IMR-90 (cell line): ENCODE measurements around the gene MORF4L2. TPM values are rescaled to one million over a fixed set of nuclear protein-coding genes. Genes with fewer than 3 reads are reported as not detected.
A peak's percentile ranks its signal among the peaks of the same experiment; 100 is the strongest.

Experiments
- ATAC-seq: fragments of 200-7000 bp; cut with Tn5 transposase; 2 replicates; pipeline ENCODE4 v1.9.1; 2020; ENCODE audit warnings: low read depth, mild to moderate bottlenecking, moderate library complexity
- BruUV-seq: library from RNA; stranded (reverse); fragments of 400-500 nt; replicated peaks from 2 replicates; lab custom pipeline; 2021; lab: Mats Ljungman, UMichigan
- CTCF ChIA-PET: fragments of 300-600 bp; formaldehyde crosslinking; extraction: SDS; loops from one replicate; lab custom pipeline; 2021; ENCODE audit warnings: antibody characterized with exemption; lab: Yijun Ruan, JAX
- POLR2A ChIA-PET: fragments of 300-600 bp; sonication (Branson Sonifier 250); formaldehyde crosslinking; loops from one replicate; lab custom pipeline; 2022; ENCODE audit warnings: antibody characterized with exemption; ENCODE audit not compliant: unreplicated experiment; lab: Charles Lee
- DNase-seq: peaks from one replicate; pipeline ENCODE4 v3.0.0; 2013
- H2AFZ ChIP-seq: replicated peaks from 2 replicates; pipeline ENCODE3; 2013; ENCODE audit warnings: low read length, mild to moderate bottlenecking; ENCODE audit not compliant: poor library complexity
- H2AK5ac ChIP-seq: 2 replicates; pipeline ENCODE4 v1.6.1; 2013; ENCODE audit warnings: low read depth, low read length, inconsistent platforms
- H2AK9ac ChIP-seq: replicated peaks from 2 replicates; pipeline ENCODE3; 2013; ENCODE audit warnings: mild to moderate bottlenecking, low read depth, low read length, moderate library complexity; ENCODE audit not compliant: poor library complexity
- H2BK120ac ChIP-seq: 2 replicates; pipeline ENCODE4 v1.6.1; 2013; ENCODE audit warnings: low read depth, low read length, inconsistent platforms
- H2BK15ac ChIP-seq: 3 replicates; pipeline ENCODE4 v1.6.1; 2013; ENCODE audit warnings: low read depth, low read length, inconsistent platforms
- H2BK20ac ChIP-seq: 2 replicates; pipeline ENCODE4 v1.6.1; 2013; ENCODE audit warnings: low read depth, mild to moderate bottlenecking, inconsistent platforms, low read length, moderate library complexity
- H2BK5ac ChIP-seq: 2 replicates; pipeline ENCODE4 v1.6.1; 2013; ENCODE audit warnings: mild to moderate bottlenecking, low read depth, low read length, inconsistent platforms; ENCODE audit not compliant: poor library complexity, severe bottlenecking
- H3K14ac ChIP-seq: replicated peaks from 2 replicates; pipeline ENCODE4 v1.6.1; 2013; ENCODE audit warnings: low read depth, low read length, inconsistent platforms
- H3K18ac ChIP-seq: 2 replicates; pipeline ENCODE4 v1.6.1; 2013; ENCODE audit warnings: low read depth, low read length, control low read depth
- H3K23ac ChIP-seq: 2 replicates; pipeline ENCODE4 v1.6.1; 2013; ENCODE audit warnings: low read depth, low read length, inconsistent platforms
- H3K27ac ChIP-seq: 2 replicates; pipeline ENCODE4 v1.5.1; 2013; ENCODE audit warnings: mild to moderate bottlenecking, control low read depth, low read length; ENCODE audit not compliant: insufficient read depth
- H3K27me3 ChIP-seq: 2 replicates; pipeline ENCODE4 v1.6.1; 2013; ENCODE audit warnings: low read length; ENCODE audit not compliant: control insufficient read depth, insufficient read depth
- H3K36me3 ChIP-seq: 2 replicates; pipeline ENCODE4 v1.6.1; 2013; ENCODE audit warnings: low read length, mixed read lengths; ENCODE audit not compliant: control insufficient read depth, insufficient read depth
- H3K4ac ChIP-seq: 2 replicates; pipeline ENCODE4 v1.6.1; 2013; ENCODE audit warnings: low read depth, low read length, inconsistent platforms
- H3K4me1 ChIP-seq: 2 replicates; pipeline ENCODE4 v1.6.1; 2013; ENCODE audit warnings: low read length, mixed read lengths; ENCODE audit not compliant: control insufficient read depth, insufficient read depth
- H3K4me2 ChIP-seq: 2 replicates; pipeline ENCODE4 v1.6.1; 2013; ENCODE audit warnings: low read depth, mild to moderate bottlenecking, control low read depth, low read length, moderate library complexity
- H3K4me3 ChIP-seq: 2 replicates; pipeline ENCODE4 v1.5.1; 2013; ENCODE audit warnings: low read depth, mild to moderate bottlenecking, control low read depth, low read length, moderate library complexity; ENCODE audit not compliant: insufficient read depth
- H3K56ac ChIP-seq: 2 replicates; pipeline ENCODE4 v1.6.1; 2013; ENCODE audit warnings: low read length, inconsistent platforms; ENCODE audit not compliant: insufficient read depth; ENCODE audit errors: extremely low read depth
- H3K79me1 ChIP-seq, 2 experiments: 2 replicates each; pipeline ENCODE4 v1.6.1; 2013; ENCODE audit warnings: low read length in 2 of 2, inconsistent platforms in 1 of 2, low read depth in 1 of 2
- H3K9ac ChIP-seq: 2 replicates; pipeline ENCODE4 v1.6.1; 2013; ENCODE audit warnings: low read depth, low read length, control low read depth
- H3K9me1 ChIP-seq: 2 replicates; pipeline ENCODE4 v1.6.1; 2013; ENCODE audit warnings: low read length, inconsistent platforms; ENCODE audit not compliant: insufficient read depth
- H3K9me3 ChIP-seq: 2 replicates; pipeline ENCODE4 v1.6.1; 2013; ENCODE audit warnings: low read length; ENCODE audit not compliant: control insufficient read depth, insufficient read depth
- H4K20me1 ChIP-seq: 2 replicates; pipeline ENCODE4 v1.6.1; 2013; ENCODE audit warnings: low read length, inconsistent platforms; ENCODE audit not compliant: insufficient read depth
- H4K5ac ChIP-seq: 2 replicates; pipeline ENCODE4 v1.6.1; 2013; ENCODE audit warnings: mild to moderate bottlenecking, low read depth, low read length, control low read depth
- H4K8ac ChIP-seq, 2 experiments: 2 replicates each; pipeline ENCODE4 v1.6.1; 2013; ENCODE audit warnings: low read depth in 2 of 2, low read length in 2 of 2, control low read depth in 1 of 2, inconsistent platforms in 1 of 2
- H4K91ac ChIP-seq: 2 replicates; pipeline ENCODE4 v1.6.1; 2013; ENCODE audit warnings: low read depth, low read length, inconsistent platforms; ENCODE audit not compliant: insufficient read depth
- BHLHE40 ChIP-seq: fragments of 150-350 bp; IDR thresholded peaks from 2 replicates; pipeline ENCODE4 v1.6.1; 2016; ENCODE audit warnings: mild to moderate bottlenecking, low read depth, low read length
- CEBPB ChIP-seq: IDR thresholded peaks from 2 replicates; pipeline ENCODE4 v1.6.1; 2012; ENCODE audit warnings: low read depth, low read length, improper control_type of control experiment
- CHD1 ChIP-seq: IDR thresholded peaks from 2 replicates; pipeline ENCODE4 v1.6.1; 2012; ENCODE audit warnings: low read depth, low read length, improper control_type of control experiment
- CTCF ChIP-seq: conservative IDR thresholded peaks from 2 replicates; pipeline ENCODE4 v1.5.1; 2012; ENCODE audit warnings: mild to moderate bottlenecking, low read depth, low read length, improper control_type of control experiment
- ELK1 ChIP-seq: fragments of 150-350 bp; IDR thresholded peaks from 2 replicates; pipeline ENCODE4 v1.6.1; 2016; ENCODE audit warnings: low read depth, mild to moderate bottlenecking, low read length, moderate library complexity, borderline replicate concordance
- FOS ChIP-seq: fragments of 150-350 bp; IDR thresholded peaks from 2 replicates; pipeline ENCODE4 v1.6.1; 2016; ENCODE audit warnings: low read depth, low read length
- MAFK ChIP-seq: IDR thresholded peaks from 2 replicates; pipeline ENCODE4 v1.6.1; 2012; ENCODE audit warnings: low read depth, low read length, improper control_type of control experiment
- MAZ ChIP-seq: IDR thresholded peaks from 2 replicates; pipeline ENCODE4 v1.6.1; 2012; ENCODE audit warnings: low read depth, mild to moderate bottlenecking, low read length, improper control_type of control experiment, moderate library complexity, borderline replicate concordance
- MXI1 ChIP-seq: IDR thresholded peaks from 2 replicates; pipeline ENCODE4 v1.6.1; 2012; ENCODE audit warnings: low read depth, mild to moderate bottlenecking, low read length, moderate library complexity, borderline replicate concordance
- NFE2L2 ChIP-seq: fragments of 150-350 bp; IDR thresholded peaks from 2 replicates; pipeline ENCODE4 v1.6.1; 2016; ENCODE audit warnings: low read depth, mild to moderate bottlenecking, low read length
- POLR2A ChIP-seq: IDR thresholded peaks from 2 replicates; pipeline ENCODE4 v1.6.1; 2012; ENCODE audit warnings: mild to moderate bottlenecking, low read depth, low read length
- RAD21 ChIP-seq: IDR thresholded peaks from 2 replicates; pipeline ENCODE4 v1.6.1; 2012; ENCODE audit warnings: low read length, improper control_type of control experiment
- RCOR1 ChIP-seq: IDR thresholded peaks from 2 replicates; pipeline ENCODE4 v1.6.1; 2012; ENCODE audit warnings: mild to moderate bottlenecking, low read length, improper control_type of control experiment; ENCODE audit not compliant: insufficient replicate concordance
- RFX5 ChIP-seq: IDR thresholded peaks from 2 replicates; pipeline ENCODE4 v1.8.0; 2012; ENCODE audit warnings: low read depth, mild to moderate bottlenecking, low read length, moderate library complexity
- SMC3 ChIP-seq: fragments of 150-350 bp; IDR thresholded peaks from 2 replicates; pipeline ENCODE4 v1.6.1; 2016; ENCODE audit warnings: low read depth, mild to moderate bottlenecking, antibody characterized with exemption, low read length, moderate library complexity
- USF2 ChIP-seq: fragments of 150-350 bp; IDR thresholded peaks from 2 replicates; pipeline ENCODE4 v1.6.1; 2017; ENCODE audit warnings: mild to moderate bottlenecking, antibody characterized with exemption, low read length, low read depth
- WGBS, 2 experiments: methylation state at CpG; one replicate each; pipeline versions ENCODE4 v1.1.5 to v1.1.7; 2013; ENCODE audit warnings: missing lambda C conversion rate in 2 of 2; ENCODE audit not compliant: insufficient read length in 1 of 2; ENCODE audit errors: extremely low coverage in 2 of 2; 5-methylcytosine and 5-hydroxymethylcytosine counted together
- dilution Hi-C: fragments of 300-500 bp; cut with HindIII; formaldehyde crosslinking; loops from one replicate; pipeline ENCODE4 v1.14.3; 2018; ENCODE audit warnings: low sequenced_read_pairs; ENCODE audit not compliant: unreplicated experiment
- in situ Hi-C: fragments of 300-500 bp; cut with MboI; formaldehyde crosslinking; loops from 3 replicates; pipeline ENCODE4 v1.14.3; 2019; ENCODE audit warnings: low sequenced_read_pairs, inconsistent platforms, mixed read lengths
- intact Hi-C: fragments of 100-400 bp; cut with micrococcal nuclease; formaldehyde crosslinking; loops from 2 replicates; pipeline ENCODE4 v1.10.0; 2022
- polyA plus RNA-seq, 3 experiments: library from polyadenylated mRNA; depleted of rRNA; stranded (reverse); fragments of >200 nt; gene quantifications; 2 replicates each; pipeline ENCODE4 v1.2.3, GENCODE V29; 2012; ENCODE audit warnings: low replicate concordance in 1 of 3
- total RNA-seq: library from RNA; depleted of rRNA; stranded (reverse); fragments of >200 nt; gene quantifications from 2 replicates; pipeline ENCODE4 v1.2.3, GENCODE V29; 2012

Gene MORF4L2
- total and polyA plus RNA-seq, 2 of the 4 experiments (the other 2 are of a cell fraction) = 795 to 1,218 TPM

- H2BK20ac ChIP-seq = no peak overlapping the region
- no peak overlapping the region for H2AK9ac ChIP-seq
- no peaks in the 10 kb centered on the region for H4K20me1 ChIP-seq
- no peaks in the 10 kb centered on the region for H3K4me1 ChIP-seq
- H3K36me3 ChIP-seq = no peaks in the 10 kb centered on the region
- H3K4me3 ChIP-seq = no peak overlapping the region
- H3K18ac ChIP-seq = no peak overlapping the region
- no TSS peak for BruUV-seq
- dilution Hi-C loops (no loop called here), intact Hi-C loops (no loop called here), in situ Hi-C loops (no loop called here)
- no peak overlapping the region for H2AK5ac ChIP-seq
- no CpG with 5 or more reads among the region's 23 CpGs for WGBS, 2 experiments
- no peaks in the 10 kb centered on the region for H3K9me3 ChIP-seq
- H3K14ac ChIP-seq = no peak overlapping the region
- H3K79me1 ChIP-seq = no peaks in the 10 kb centered on the region
- H3K23ac ChIP-seq = no peak overlapping the region
- no peak overlapping the region for H2BK15ac ChIP-seq
- H3K9me1 ChIP-seq = 0 out of 2 replicates have a peak, but pooled peaks cover 4% of the 10 kb centered on the region
- H4K91ac ChIP-seq = no peak overlapping the region
- peaks cover 5% of the 10 kb centered on the region for H3K27me3 ChIP-seq
- H3K56ac ChIP-seq = no peak overlapping the region
- no peak overlapping the region for H3K4me2 ChIP-seq
- no peak overlapping the region for H4K8ac ChIP-seq
- no peak overlapping the region for H2BK120ac ChIP-seq
- DNase-seq (no peak), ATAC-seq (no peak)
- H3K9ac ChIP-seq = no peak overlapping the region
- ChIA-PET CTCF (no interaction called here), POLR2A (no interaction called here)
- no peak overlapping the region for H3K27ac ChIP-seq
- no peak overlapping the region for H4K5ac ChIP-seq
- H3K4ac ChIP-seq = no peak overlapping the region
- peak overlapping the region; percentile 36 for H2AFZ ChIP-seq
- TF ChIP-seq FOS (no peak), CTCF (no peak), MAZ (no peak), CEBPB (no peak), ELK1 (no peak), MAFK (no peak), USF2 (no peak), RAD21 (no peak), CHD1 (no peak), NFE2L2 (no peak), SMC3 (no peak), MXI1 (no peak), RCOR1 (no peak), BHLHE40 (no peak), RFX5 (no peak), POLR2A (no peak)
- no peak overlapping the region for H2BK5ac ChIP-seq
These were observed 22.3 kb downstream of the MORF4L2 start for GRCh38 chrX:103663981-103664762.
